ENCODE results near the gene COG7.
A peak's percentile ranks its signal among the peaks of the same experiment; 100 is the strongest.
"Not testable (repeated sequence)": the region's sequence is repeated elsewhere in the genome, so short reads cannot be mapped to it uniquely, and the experiment has no call there.

Gene COG7

GRCh38 chr16:23452572-23453337, at the start of gene COG7:
Gene COG7 (minus strand): TSS chr16:23453189. CDS start chr16:23452994, 195 bp downstream.
- DNase-seq, result peak; percentile 40

GRCh38 chr16:23502466-23502865, 49.5 kb upstream of the COG7 start:
- DNase-seq, result no peak

GRCh38 chr16:23501291-23501690, 48.3 kb upstream of the COG7 start:
- DNase-seq, result no peak

GRCh38 chr16:23500862-23501225, 47.9 kb upstream of the COG7 start:
- no peak for DNase-seq

- no peak for DNase-seq
Measured at GRCh38 chr16:23500212-23500861, 47.3 kb upstream of the COG7 start.

- DNase-seq, result no peak
Measured at GRCh38 chr16:23499801-23500200, 46.8 kb upstream of the COG7 start.

GRCh38 chr16:23498863-23499262, 45.9 kb upstream of the COG7 start:
- no peak for DNase-seq

GRCh38 chr16:23497543-23497868, 44.5 kb upstream of the COG7 start:
- no peak for DNase-seq

GRCh38 chr16:23496821-23497542, 44.0 kb upstream of the COG7 start:
- DNase-seq, result no peak

- no peak for DNase-seq
Measured at GRCh38 chr16:23495671-23496070, 42.7 kb upstream of the COG7 start.

- DNase-seq, result no peak
Measured at GRCh38 chr16:23494188-23494587, 41.2 kb upstream of the COG7 start.

GRCh38 chr16:23491490-23492391, 38.8 kb upstream of the COG7 start:
- no peak for DNase-seq

- no peak for DNase-seq
Measured at GRCh38 chr16:23486480-23486879, 33.5 kb upstream of the COG7 start.

GRCh38 chr16:23485841-23486240, 32.9 kb upstream of the COG7 start:
- no peak for DNase-seq

- DNase-seq, result no peak
Measured at GRCh38 chr16:23485257-23485614, 32.2 kb upstream of the COG7 start.

GRCh38 chr16:23484510-23485256, 31.7 kb upstream of the COG7 start:
- no peak for DNase-seq

- DNase-seq, result not testable (repeated sequence)
Measured at GRCh38 chr16:23483492-23483891, 30.5 kb upstream of the COG7 start.

- no peak for DNase-seq
Measured at GRCh38 chr16:23482778-23483177, 29.8 kb upstream of the COG7 start.

GRCh38 chr16:23480257-23480656, 27.3 kb upstream of the COG7 start:
- DNase-seq, result no peak

- no peak for DNase-seq
Measured at GRCh38 chr16:23479138-23479537, 26.1 kb upstream of the COG7 start.

GRCh38 chr16:23478566-23478965, 25.6 kb upstream of the COG7 start:
- DNase-seq, result no peak

GRCh38 chr16:23476289-23476688, 23.3 kb upstream of the COG7 start:
- DNase-seq, result no peak
